ENCODE results near the gene AQP6.

DNA sequence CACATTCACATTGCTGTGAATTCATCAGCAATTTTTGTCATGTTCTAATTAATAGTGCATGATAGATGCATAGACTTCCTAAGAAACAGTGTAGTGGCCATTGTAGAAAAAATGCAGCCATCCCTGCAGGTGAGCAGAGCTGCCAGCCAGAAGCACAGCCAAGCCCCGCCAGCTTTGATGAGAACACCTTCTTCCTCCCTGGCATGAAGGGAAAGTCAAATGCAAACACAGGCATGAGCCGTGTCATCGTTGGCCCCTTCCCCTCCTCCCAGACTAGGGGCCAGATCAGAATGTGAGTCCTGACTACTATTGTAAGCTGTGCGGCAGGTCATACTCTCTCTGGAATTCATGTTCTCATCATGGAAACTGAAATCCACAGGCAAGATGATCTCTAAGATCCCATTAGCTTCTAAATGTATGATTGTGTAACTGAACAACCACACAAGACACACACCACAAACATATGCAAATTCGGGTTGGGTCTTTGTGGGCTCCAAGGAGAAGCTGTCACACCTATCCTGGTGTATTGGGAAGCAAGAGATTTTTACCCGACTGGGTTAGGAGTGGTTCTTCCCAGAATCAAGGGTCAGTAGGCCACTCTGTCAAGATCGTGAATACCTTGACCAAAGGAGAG lies 25.0 kb upstream of the AQP6 start:
- TF ChIP-seq, protein P1, sequence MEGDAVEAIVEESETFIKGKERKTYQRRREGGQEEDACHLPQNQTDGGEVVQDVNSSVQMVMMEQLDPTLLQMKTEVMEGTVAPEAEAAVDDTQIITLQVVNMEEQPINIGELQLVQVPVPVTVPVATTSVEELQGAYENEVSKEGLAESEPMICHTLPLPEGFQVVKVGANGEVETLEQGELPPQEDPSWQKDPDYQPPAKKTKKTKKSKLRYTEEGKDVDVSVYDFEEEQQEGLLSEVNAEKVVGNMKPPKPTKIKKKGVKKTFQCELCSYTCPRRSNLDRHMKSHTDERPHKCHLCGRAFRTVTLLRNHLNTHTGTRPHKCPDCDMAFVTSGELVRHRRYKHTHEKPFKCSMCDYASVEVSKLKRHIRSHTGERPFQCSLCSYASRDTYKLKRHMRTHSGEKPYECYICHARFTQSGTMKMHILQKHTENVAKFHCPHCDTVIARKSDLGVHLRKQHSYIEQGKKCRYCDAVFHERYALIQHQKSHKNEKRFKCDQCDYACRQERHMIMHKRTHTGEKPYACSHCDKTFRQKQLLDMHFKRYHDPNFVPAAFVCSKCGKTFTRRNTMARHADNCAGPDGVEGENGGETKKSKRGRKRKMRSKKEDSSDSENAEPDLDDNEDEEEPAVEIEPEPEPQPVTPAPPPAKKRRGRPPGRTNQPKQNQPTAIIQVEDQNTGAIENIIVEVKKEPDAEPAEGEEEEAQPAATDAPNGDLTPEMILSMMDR (IDR thresholded peaks at IDR 0.05): no peak
- TF ChIP-seq POLR2AphosphoS5 (IDR thresholded peaks at IDR 0.05; ENCODE audit: low read depth, low read length): no peak

Data from Panc1 (cell line).